Astrocyte (in vitro differentiated cells and primary cell): ENCODE results near the gene SMPD3. TPM values are rescaled to one million over a fixed set of nuclear protein-coding genes. Genes with fewer than 3 reads are reported as not detected.

Experiments used
- DNase-seq: peaks from one replicate; pipeline ENCODE4 v3.0.0-alpha.2; 2010; ENCODE audit warnings: low read depth
- FAIRE-seq: peaks from 2 replicates; lab custom pipeline; 2011; peaks lifted over from hg19 to GRCh38; lab: Jason Lieb, UNC
- H2AFZ ChIP-seq: 2 replicates; pipeline ENCODE4 v1.6.0; 2012; ENCODE audit warnings: low read depth, low read length, inconsistent platforms
- H3K27ac ChIP-seq: 2 replicates; pipeline ENCODE4 v1.5.1; 2011; ENCODE audit warnings: low read depth, low read length, inconsistent platforms
- H3K27me3 ChIP-seq: 2 replicates; pipeline ENCODE4 v1.6.0; 2011; ENCODE audit warnings: low read length, inconsistent platforms; ENCODE audit not compliant: insufficient read depth
- H3K36me3 ChIP-seq: 2 replicates; pipeline ENCODE4 v1.5.1; 2011; ENCODE audit warnings: low read length, inconsistent platforms; ENCODE audit not compliant: insufficient read depth
- H3K4me1 ChIP-seq: 2 replicates; pipeline ENCODE4 v1.5.1; 2011; ENCODE audit warnings: low read length, inconsistent platforms; ENCODE audit not compliant: insufficient read depth
- H3K4me2 ChIP-seq: 2 replicates; pipeline ENCODE4 v1.6.0; 2012; ENCODE audit warnings: low read length, inconsistent platforms
- H3K4me3 ChIP-seq: 2 replicates; pipeline ENCODE4 v1.5.1; 2011; ENCODE audit warnings: low read depth, mild to moderate bottlenecking, low read length, inconsistent platforms; ENCODE audit not compliant: insufficient read depth
- H3K79me2 ChIP-seq: 2 replicates; pipeline ENCODE4 v1.6.0; 2012; ENCODE audit warnings: mild to moderate bottlenecking, low read length, inconsistent platforms; ENCODE audit not compliant: insufficient read depth
- H3K9ac ChIP-seq: 2 replicates; pipeline ENCODE4 v1.6.0; 2012; ENCODE audit warnings: mild to moderate bottlenecking, low read length, inconsistent platforms
- H3K9me3 ChIP-seq: 2 replicates; pipeline ENCODE4 v1.5.1; 2012; ENCODE audit warnings: low read depth, mild to moderate bottlenecking, low read length, inconsistent platforms; ENCODE audit not compliant: insufficient read depth
- H4K20me1 ChIP-seq: 2 replicates; pipeline ENCODE4 v1.6.0; 2012; ENCODE audit warnings: low read length, inconsistent platforms; ENCODE audit not compliant: insufficient read depth
- H3K27ac Mint-ChIP-seq: one replicate; pipeline ENCODE4 v1.8.0; 2021; ENCODE audit warnings: mild to moderate bottlenecking, mixed read lengths; ENCODE audit not compliant: unreplicated experiment
- H3K27me3 Mint-ChIP-seq: one replicate; pipeline ENCODE4 v1.8.0; 2021; ENCODE audit warnings: low read depth, mixed read lengths; ENCODE audit not compliant: unreplicated experiment
- H3K36me3 Mint-ChIP-seq: one replicate; pipeline ENCODE4 v1.8.0; 2021; ENCODE audit warnings: low read depth, mixed read lengths; ENCODE audit not compliant: unreplicated experiment
- H3K4me1 Mint-ChIP-seq: one replicate; pipeline ENCODE4 v1.8.0; 2021; ENCODE audit warnings: low read depth, mixed read lengths; ENCODE audit not compliant: unreplicated experiment
- H3K4me3 Mint-ChIP-seq: one replicate; pipeline ENCODE4 v1.8.0; 2021; ENCODE audit warnings: mild to moderate bottlenecking, moderate library complexity, mixed read lengths; ENCODE audit not compliant: unreplicated experiment
- H3K9me3 Mint-ChIP-seq: one replicate; pipeline ENCODE4 v1.8.0; 2021; ENCODE audit warnings: mild to moderate bottlenecking, mixed read lengths; ENCODE audit not compliant: unreplicated experiment
- EZH2 ChIP-seq: IDR thresholded peaks from 2 replicates; pipeline ENCODE4 v1.6.1; 2012; ENCODE audit warnings: mild to moderate bottlenecking, low read length, inconsistent platforms; ENCODE audit not compliant: insufficient read depth
- total RNA-seq: library from RNA; stranded (reverse); gene quantifications from 2 replicates; pipeline ENCODE4 v1.2.1, GENCODE V29; 2021
- TF ChIP-seq, protein P1 (sequence below): IDR thresholded peaks from 2 replicates; pipeline ENCODE4 v1.5.1; 2011; ENCODE audit warnings: low read depth, mild to moderate bottlenecking, inconsistent platforms, low read length, moderate library complexity; ENCODE audit not compliant: insufficient read depth

Gene SMPD3
- total RNA-seq, 1 donor from 2014 or later: 0.25 TPM

DNA sequence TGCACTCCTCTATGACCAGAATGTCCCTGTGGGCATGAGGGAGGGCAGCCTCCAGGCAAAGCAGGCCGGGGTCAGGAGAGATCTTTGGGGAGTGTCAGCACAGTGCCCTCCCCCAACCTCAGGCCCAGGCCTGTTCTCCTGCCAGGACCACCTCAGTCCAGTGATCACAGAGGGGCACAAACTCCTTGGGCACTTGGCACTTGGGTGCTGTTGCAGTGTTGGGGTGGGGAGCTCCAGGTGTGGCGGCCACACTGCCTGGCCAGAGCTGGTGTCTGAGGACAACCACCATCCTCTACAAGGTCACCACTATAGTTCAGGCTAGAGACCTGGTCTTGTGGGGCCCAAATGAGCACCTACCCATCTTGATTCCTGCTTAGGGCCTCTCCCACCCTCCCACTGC is 37.2 kb downstream of the SMPD3 start:
- peaks cover 15% of the 10 kb centered on the region for H3K4me1 Mint-ChIP-seq
- no peaks in the 10 kb centered on the region for H3K9me3 ChIP-seq
- no peaks in the 10 kb centered on the region for H3K36me3 Mint-ChIP-seq
- peaks cover 2% of the 10 kb centered on the region for H3K27me3 ChIP-seq
- H3K27ac Mint-ChIP-seq: no peak overlapping the region
- H3K9ac ChIP-seq: no peak overlapping the region
- peaks cover 9% of the 10 kb centered on the region for H3K4me1 ChIP-seq
- DNase-seq: no peak
- H3K4me3 Mint-ChIP-seq: no peak overlapping the region
- no peak overlapping the region for H3K27ac ChIP-seq
- H3K36me3 ChIP-seq: no peaks in the 10 kb centered on the region
- peaks cover 36% of the 10 kb centered on the region for H3K27me3 Mint-ChIP-seq
- TF ChIP-seq EZH2: no peak
- TF ChIP-seq, protein P1, sequence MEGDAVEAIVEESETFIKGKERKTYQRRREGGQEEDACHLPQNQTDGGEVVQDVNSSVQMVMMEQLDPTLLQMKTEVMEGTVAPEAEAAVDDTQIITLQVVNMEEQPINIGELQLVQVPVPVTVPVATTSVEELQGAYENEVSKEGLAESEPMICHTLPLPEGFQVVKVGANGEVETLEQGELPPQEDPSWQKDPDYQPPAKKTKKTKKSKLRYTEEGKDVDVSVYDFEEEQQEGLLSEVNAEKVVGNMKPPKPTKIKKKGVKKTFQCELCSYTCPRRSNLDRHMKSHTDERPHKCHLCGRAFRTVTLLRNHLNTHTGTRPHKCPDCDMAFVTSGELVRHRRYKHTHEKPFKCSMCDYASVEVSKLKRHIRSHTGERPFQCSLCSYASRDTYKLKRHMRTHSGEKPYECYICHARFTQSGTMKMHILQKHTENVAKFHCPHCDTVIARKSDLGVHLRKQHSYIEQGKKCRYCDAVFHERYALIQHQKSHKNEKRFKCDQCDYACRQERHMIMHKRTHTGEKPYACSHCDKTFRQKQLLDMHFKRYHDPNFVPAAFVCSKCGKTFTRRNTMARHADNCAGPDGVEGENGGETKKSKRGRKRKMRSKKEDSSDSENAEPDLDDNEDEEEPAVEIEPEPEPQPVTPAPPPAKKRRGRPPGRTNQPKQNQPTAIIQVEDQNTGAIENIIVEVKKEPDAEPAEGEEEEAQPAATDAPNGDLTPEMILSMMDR: no peak
- FAIRE-seq: no peak
- H3K4me3 ChIP-seq: no peak overlapping the region
- H3K9me3 Mint-ChIP-seq: no peaks in the 10 kb centered on the region
- no peak overlapping the region for H2AFZ ChIP-seq
- no peaks in the 10 kb centered on the region for H3K79me2 ChIP-seq
- H4K20me1 ChIP-seq: no peaks in the 10 kb centered on the region
- no peak overlapping the region for H3K4me2 ChIP-seq

DNA sequence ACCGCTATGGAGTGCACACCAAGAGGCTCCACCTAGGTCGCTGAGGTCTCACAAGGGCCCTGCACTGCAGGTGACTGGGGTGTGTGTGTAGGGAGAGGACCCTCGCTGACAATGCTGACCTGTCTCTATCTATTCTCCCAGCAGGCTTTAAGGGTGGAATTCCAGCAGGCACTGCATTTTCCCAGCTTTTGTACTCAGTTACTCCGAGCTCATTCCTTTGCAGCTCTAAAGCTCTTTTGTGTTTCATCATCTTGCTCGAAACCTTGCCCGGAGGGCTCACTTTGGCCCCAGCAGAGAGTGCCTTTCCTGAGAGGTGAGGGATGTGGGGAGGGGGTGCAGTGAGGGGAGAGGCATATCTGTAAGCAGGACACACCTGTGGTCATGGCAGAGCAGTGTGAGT is 39.3 kb downstream of the SMPD3 start:
- Histone ChIP-seq H3K4me3 (no peak overlapping the region), H3K27ac (no peak overlapping the region), H3K4me1 (peaks cover 9% of the 10 kb centered on the region), H3K9ac (no peak overlapping the region), H3K79me2 (no peaks in the 10 kb centered on the region), H3K9me3 (no peaks in the 10 kb centered on the region), H4K20me1 (no peaks in the 10 kb centered on the region), H3K27me3 (peaks cover 2% of the 10 kb centered on the region), H2AFZ (no peak overlapping the region), H3K36me3 (no peaks in the 10 kb centered on the region), H3K4me2 (no peak overlapping the region)
- Mint-ChIP-seq H3K4me3 (no peak overlapping the region), H3K27me3 (peaks cover 23% of the 10 kb centered on the region), H3K9me3 (no peaks in the 10 kb centered on the region), H3K27ac (no peak overlapping the region), H3K36me3 (no peaks in the 10 kb centered on the region), H3K4me1 (peaks cover 15% of the 10 kb centered on the region)
- no peak for FAIRE-seq
- no peak for DNase-seq
- TF ChIP-seq, protein P1: no peak
- TF ChIP-seq EZH2: no peak

DNA sequence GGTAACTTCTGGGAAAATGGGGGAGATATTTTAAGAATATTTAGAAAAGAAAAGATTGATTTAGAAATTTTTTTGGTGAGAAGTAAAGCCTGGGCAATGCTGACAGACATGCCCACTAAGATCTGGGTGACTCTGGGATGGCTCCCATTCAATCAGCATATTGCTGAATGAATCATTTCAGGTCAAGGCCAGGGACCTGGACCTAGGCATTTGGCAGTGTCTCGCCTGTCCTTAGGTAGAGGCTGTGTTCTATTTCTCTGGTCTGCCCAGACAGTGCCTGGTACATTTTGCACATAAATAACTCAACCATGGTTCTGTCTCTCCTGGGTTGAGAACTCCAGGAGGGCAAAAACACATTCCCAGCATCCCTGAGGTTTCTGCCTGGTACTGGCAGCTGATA is 39.9 kb downstream of the SMPD3 start:
- Histone ChIP-seq H3K4me1 (peaks cover 9% of the 10 kb centered on the region), H3K27me3 (peaks cover 2% of the 10 kb centered on the region), H3K27ac (no peak overlapping the region), H3K9me3 (no peaks in the 10 kb centered on the region), H3K4me2 (no peak overlapping the region), H2AFZ (no peak overlapping the region), H3K36me3 (no peaks in the 10 kb centered on the region), H4K20me1 (no peaks in the 10 kb centered on the region), H3K4me3 (no peak overlapping the region), H3K9ac (no peak overlapping the region), H3K79me2 (no peaks in the 10 kb centered on the region)
- FAIRE-seq (no peak), DNase-seq (no peak)
- H3K4me1 Mint-ChIP-seq: peaks cover 15% of the 10 kb centered on the region
- no peaks in the 10 kb centered on the region for H3K9me3 Mint-ChIP-seq
- no peak for TF ChIP-seq EZH2
- TF ChIP-seq, protein P1: no peak
- peaks cover 18% of the 10 kb centered on the region for H3K27me3 Mint-ChIP-seq
- no peaks in the 10 kb centered on the region for H3K36me3 Mint-ChIP-seq
- no peak overlapping the region for H3K27ac Mint-ChIP-seq
- H3K4me3 Mint-ChIP-seq: no peak overlapping the region
